Dermis microvascular lymphatic vessel endothelial cell (primary cell): Measurements from ENCODE around the gene SIK3. TPM values are rescaled to one million over a fixed set of nuclear protein-coding genes. Genes with fewer than 3 reads are reported as not detected.

Experiments used
- DNase-seq, 2 donors: peaks; one replicate each; pipeline versions ENCODE4 v3.0.0 to v3.0.0-alpha.2; 2010; ENCODE audit warnings: low read depth in 2 of 2
- total RNA-seq: library from RNA; depleted of rRNA; stranded (reverse); fragments of >200 nt; gene quantifications from 2 replicates; pipeline ENCODE4 v1.2.1, GENCODE V29; 2014

The SIK3 gene
- total RNA-seq, 1 donor from 2014 or later: 6.4 TPM

- no peak for DNase-seq
Measured at GRCh38 chr11:116868066-116868465, 230.2 kb downstream of the SIK3 start.

GRCh38 chr11:116867619-116868018, 230.6 kb downstream of the SIK3 start:
- DNase-seq: no peak

DNA sequence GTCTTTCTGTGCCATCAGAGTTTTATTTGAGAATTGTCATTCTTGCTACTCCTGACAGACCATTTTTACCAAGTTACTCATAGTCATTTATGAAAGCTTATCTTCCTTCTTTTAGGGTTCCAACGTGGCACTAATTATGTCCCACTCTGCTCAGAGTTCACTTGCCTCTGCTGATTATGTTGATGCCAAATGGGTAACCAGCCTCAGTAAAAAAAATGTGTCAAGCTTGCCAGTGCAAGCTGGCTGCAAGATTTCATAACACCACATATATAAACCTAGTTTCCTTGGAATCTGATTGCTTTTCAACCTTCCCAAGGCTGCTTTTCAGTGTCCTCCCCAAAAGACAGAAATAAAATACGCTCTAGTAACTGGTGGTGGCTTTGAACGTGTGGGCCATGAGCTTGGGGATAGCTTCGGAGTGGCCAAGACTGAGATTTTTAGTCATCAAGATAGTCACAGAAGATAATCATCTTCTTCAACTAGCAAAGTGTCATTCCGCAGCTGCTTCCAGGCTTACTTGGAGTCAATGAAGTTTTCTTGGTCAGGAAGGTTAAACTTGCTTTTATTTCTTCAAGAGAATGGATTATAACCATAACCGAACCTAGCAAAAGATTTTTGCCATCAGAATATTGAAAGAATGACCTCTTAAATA, 231.3 kb downstream of the SIK3 start:
- DNase-seq: no peak

- no peak for DNase-seq
Measured at GRCh38 chr11:116865696-116866095, 232.5 kb downstream of the SIK3 start.

DNA sequence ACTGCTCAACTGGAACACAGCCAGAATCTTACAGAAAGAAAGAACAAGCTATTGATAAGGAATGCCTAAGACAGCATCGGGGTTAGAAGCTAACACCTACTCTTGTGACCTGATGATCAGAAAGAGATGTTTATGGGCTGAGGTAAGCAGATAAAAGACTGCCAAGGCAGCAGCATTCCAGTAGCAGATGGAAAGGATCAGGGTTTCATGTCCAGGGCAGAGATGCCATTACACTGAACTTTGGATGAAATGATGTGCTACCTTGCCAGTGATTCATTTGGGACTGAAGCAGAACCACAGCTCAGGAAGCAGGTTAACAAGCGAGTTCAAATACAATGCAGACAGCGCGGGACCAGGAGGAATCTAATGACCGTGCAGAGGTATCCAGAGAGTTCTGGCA, 233.7 kb downstream of the SIK3 start:
- no peak for DNase-seq

DNA sequence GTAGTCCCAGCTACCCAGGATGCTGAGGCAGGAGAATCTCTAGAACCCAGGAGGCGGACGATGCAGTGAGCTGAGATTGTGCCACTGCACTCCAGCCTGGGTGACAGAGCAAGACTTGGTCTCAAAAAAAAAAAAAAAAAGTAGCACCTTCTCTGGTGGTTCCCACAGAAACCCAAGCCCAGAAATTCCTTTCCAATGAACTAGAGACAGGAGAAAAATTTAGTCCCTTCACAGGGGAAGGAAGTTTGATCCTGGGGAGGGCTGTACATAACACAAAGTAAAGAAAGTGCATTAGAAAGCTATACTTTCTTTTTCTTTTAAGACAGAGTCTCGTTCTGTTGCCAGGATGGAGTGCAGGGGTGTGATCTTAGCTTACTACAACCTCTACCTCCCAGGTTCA, 235.3 kb downstream of the SIK3 start:
- no peak for DNase-seq

DNA sequence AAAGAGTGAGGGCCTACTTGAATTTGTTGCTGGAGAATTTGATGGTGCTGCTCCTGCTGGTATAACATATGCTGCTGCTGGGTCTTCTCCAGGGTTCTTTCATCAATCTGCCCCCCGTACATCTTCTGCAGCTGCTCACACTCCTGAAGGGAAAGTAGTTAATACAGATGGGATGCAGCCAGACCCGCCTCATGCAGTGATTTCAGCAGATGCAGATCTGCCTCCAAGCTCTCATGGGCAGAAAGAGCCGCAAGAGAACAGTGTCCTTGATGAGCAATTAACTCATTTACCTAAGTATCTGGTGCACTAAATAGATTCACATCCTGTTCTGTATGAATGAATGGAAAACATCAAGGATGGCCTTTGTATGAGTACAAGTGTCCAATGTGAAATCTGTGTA, 236.0 kb downstream of the SIK3 start:
- DNase-seq: no peak

DNA sequence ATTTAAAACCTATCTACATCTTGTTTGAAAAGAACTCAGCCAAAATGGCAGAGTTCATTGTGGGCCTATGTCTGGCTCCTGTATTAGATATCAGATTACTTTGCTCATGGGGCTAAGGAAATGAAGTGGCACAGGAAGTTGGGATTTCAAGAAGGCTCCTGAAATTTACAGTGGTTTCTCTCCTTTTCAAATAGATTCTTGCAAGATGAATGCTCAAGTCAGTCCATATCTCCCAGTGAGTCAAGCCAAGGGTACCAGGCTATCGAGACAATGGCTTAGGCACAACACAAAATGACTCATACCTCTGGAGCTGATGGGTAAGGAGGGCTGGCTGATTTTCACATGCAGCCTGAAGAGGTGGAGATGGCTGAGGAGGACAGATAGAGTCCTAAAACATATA, 236.7 kb downstream of the SIK3 start:
- peak in 1 of 2 donors; percentile 45 for DNase-seq

- DNase-seq: no peak
Measured at GRCh38 chr11:116860303-116860702, 237.9 kb downstream of the SIK3 start.

DNA sequence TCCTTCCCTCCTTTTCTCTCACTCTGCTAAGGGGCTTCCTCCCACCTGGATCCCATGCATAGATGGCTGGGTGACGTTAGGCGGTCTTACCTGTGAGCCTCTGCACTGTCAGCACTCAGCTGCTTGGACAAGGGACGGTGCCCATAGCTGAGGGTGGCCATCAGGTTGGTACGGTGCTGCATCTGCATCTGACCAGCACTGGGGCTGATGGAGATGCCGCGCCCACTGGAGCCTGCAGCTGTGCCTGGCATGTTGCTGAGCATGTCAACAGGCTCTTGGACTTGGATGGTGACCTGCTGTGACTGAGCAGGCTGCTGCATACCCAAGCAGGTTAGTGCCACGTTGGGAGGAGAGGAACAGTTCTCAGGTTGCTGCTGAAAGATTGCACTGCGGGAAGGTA, 239.1 kb downstream of the SIK3 start:
- DNase-seq: no peak

DNA sequence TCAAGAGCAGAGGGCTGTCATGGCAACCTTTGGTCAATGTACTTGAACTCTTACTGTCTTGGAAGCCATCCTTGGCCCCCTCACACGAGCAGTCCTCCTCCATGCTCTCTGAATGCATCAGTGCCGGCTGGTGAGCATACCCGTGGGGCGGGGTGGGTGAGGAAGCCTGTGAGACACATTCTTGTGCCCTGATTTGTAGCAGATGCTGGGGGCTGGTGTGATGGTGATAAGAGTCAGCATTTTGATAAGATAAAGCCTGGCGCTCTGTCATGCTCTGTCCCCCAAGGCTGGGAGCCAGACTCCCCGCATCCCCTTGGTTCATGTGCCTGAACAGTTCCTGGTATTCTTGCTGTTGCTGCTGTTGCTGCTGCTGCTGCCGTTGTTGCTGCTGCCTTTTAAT, 240.3 kb downstream of the SIK3 start:
- DNase-seq: no peak

GRCh38 chr11:116857316-116857715, 240.9 kb downstream of the SIK3 start:
- no peak for DNase-seq

DNA sequence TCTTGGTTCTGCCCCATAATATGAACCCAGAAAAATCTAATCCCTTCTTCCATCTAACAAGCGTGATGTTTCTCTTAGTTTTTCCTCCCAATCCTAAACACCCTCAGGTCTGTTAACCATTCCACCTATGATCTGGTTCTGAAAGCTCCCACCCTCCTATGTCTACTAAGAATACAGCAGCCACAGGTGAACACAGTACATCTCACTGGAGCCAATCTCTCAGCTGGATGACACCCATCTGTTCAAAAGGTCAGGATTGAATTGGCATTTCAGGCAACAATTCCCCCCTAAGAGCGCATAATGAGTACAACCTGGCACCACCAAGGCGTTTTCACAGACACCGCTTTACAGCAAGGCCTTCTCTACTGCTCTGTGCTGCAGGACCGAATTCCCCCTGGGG, 241.8 kb downstream of the SIK3 start:
- DNase-seq: no peak

DNA sequence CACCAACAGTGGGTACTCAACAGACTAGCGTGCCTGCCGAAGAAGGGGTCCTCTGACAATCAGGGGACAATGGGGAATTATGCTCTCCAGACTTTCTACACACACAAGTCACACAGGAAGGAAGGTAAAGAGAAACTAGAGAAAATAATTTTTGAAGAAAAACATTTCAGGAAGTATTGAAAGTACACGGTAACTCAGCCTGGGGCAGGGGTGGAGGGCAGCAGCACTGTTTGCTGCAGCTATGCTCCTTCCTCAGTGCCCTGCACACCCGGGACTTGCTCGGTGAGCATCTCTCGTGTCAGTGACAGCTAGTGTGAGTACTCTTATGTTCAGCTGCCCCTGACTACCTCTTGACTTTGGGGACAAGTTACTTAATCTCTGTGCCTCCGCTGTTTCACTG, 242.8 kb downstream of the SIK3 start:
- DNase-seq: no peak

GRCh38 chr11:116853461-116854073, 244.7 kb downstream of the SIK3 start:
- DNase-seq: peak in 1 of 2 donors; percentile 46

GRCh38 chr11:116852261-116853031, 245.8 kb downstream of the SIK3 start:
- peak in 1 of 2 donors; percentile 21 for DNase-seq

DNA sequence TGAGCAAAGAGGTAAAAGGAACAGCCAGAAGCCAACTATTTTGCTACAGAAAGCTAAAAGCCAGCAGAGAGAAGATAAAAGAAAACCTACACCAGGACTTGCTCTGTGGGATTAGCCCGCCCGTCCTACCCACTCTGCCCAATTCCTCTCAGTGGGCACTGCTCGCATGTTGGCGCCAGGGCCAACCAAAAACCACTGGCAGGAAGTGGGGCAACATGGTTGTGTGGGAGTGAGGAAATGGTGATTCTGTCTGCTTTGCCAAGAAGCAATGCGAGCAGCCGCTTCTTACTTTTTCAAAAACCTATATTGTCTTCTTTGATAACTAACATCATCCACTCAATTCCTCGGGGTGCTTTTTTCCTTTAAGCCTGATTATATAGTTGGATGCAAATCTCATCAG, 246.6 kb downstream of the SIK3 start:
- no peak for DNase-seq

DNA sequence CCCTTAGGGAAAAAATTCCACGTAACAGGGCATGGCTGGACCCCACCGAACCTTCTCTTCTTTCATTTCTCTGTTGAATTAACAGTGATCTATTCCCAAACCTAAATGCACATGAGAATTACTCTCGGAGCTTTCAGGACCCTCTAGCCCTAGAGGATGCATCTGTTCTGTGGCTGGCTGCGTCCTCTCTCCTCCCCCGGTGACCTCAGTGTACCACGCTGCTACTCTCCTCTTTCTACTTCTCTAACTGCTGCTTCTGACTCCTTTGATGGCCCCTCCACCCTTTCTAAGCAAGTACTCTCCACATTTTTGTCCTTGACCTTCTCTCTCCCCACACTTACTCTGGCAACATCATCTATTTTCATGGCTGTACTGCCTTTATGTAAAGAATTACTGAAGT, 248.7 kb downstream of the SIK3 start:
- no peak for DNase-seq

- no peak for DNase-seq
Measured at GRCh38 chr11:116849060-116849459, 249.2 kb downstream of the SIK3 start.

DNA sequence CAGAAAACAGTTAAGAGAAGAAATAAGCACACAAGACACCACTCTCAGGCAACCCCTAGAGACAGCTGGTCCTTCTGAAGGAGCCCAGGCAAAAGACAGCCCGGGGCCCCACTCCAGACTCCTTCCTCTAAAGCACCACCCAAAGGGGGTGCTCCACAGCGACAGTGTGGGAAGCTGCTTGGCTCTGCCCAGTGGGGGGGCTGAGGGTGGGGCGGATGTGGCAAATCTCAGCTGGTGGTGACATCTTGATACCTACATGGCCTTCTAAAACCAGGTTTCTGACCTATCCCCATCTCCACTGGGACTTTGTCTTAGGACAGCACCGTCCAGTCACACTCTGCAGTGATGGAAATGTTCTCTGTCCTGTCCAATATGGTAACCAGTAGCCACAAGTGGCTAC, 250.6 kb downstream of the SIK3 start:
- DNase-seq: no peak

DNA sequence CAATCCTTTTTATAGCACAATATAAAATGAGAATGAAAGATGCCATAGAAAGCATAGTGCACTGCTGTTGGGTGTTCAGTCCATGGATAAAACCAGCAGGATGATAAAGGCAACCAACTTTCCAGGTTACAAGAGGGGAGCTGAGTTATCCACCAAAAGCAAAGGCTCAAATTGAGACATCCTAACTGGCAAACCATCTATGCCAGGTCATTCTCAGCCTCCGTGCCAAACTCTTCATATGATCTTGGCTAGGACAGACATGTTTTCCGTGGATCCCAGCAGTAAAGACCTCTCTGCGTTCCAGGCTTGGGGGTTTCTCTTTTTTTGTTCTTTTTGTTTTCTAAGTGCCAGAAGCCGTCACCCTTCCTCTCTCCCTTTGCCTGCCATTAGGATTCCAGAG, 253.5 kb downstream of the SIK3 start:
- DNase-seq: no peak

DNA sequence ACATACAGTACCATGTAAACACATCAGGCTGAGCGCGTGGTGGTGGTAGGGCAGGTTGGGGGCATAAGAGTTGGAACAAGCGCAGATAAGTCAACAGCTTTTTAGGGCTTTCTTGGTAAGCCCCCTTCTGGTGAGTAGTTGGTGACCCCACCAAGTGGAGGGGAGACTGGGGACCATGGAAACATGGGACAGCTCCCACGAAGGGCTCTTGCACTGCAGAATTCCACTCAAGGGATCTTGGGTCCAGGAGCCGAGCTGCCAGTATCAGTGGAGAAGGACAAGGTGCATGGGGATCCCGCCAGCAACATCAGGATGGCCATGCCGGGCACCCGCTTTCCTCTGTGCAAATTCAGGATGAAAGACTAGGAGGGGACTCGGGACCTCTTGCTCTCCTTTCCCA, 254.6 kb downstream of the SIK3 start:
- DNase-seq: no peak

- DNase-seq: no peak
Measured at GRCh38 chr11:116842909-116843308, 255.3 kb downstream of the SIK3 start.
